Heart left ventricle (tissue), 16 donors: ENCODE measurements around the gene TMEM171. TPM values are rescaled to one million over a fixed set of nuclear protein-coding genes. Genes with fewer than 3 reads are reported as not detected.

Experiments used
- ATAC-seq, 4 donors: fragments of 200-7000 bp; cut with Tn5 transposase; one replicate each; pipeline ENCODE4 v1.9.1; 2020 to 2022; ENCODE audit warnings: moderate library complexity in 4 of 4, mild to moderate bottlenecking in 3 of 4, moderate number of reproducible peaks in 1 of 4
- DNase-seq, 5 donors: peaks; one replicate each; pipeline ENCODE4 v3.0.0-alpha.2; 2020
- H3K27ac ChIP-seq, 12 donors: fragments of 200-600 bp; sonication (generic) in 4 of 12; one replicate each; pipeline versions ENCODE4 v1.5.0 to v1.8.0; 2016 to 2022; ENCODE audit warnings: mild to moderate bottlenecking in 2 of 12
- H3K27me3 ChIP-seq, 9 donors: fragments of 200-600 bp; sonication (generic) in 2 of 9; one replicate each; pipeline versions ENCODE4 v1.5.1 to v1.8.0; 2016 to 2022; ENCODE audit warnings: mild to moderate bottlenecking in 3 of 9
- H3K36me3 ChIP-seq, 9 donors: fragments of 200-600 bp; sonication (generic) in 2 of 9; one replicate each; pipeline versions ENCODE4 v1.5.0 to v1.8.0; 2018 to 2022; ENCODE audit warnings: mild to moderate bottlenecking in 2 of 9
- H3K4me1 ChIP-seq, 12 donors: fragments of 200-600 bp; sonication (generic) in 4 of 12; one replicate each; pipeline versions ENCODE4 v1.5.0 to v1.8.0; 2016 to 2022; ENCODE audit warnings: mild to moderate bottlenecking in 3 of 12
- H3K4me3 ChIP-seq, 12 donors: fragments of 200-600 bp; sonication (generic) in 4 of 12; one replicate each; pipeline versions ENCODE4 v1.5.0 to v1.8.0; 2017 to 2022; ENCODE audit warnings: mild to moderate bottlenecking in 9 of 12, moderate library complexity in 4 of 12
- H3K9me3 ChIP-seq, 12 donors: fragments of 200-600 bp; sonication (generic) in 4 of 12; one replicate each; pipeline versions ENCODE4 v1.5.0 to v1.8.0; 2016 to 2022; ENCODE audit warnings: mild to moderate bottlenecking in 1 of 12
- POLR2A ChIP-seq, 2 donors: fragments of 450-650 bp; IDR thresholded peaks; one replicate each; pipeline ENCODE4 v1.6.1; 2017; ENCODE audit warnings: antibody characterized with exemption in 2 of 2, mild to moderate bottlenecking in 2 of 2, moderate library complexity in 2 of 2
- WGBS, 4 donors: extraction: QIAGEN DNeasy Blood & Tissue Kit in 2 of 4; methylation state at CpG; one replicate each; pipeline versions ENCODE4 v1.1.5 to v1.1.7; 2013 to 2018; 5-methylcytosine and 5-hydroxymethylcytosine counted together
- intact Hi-C, 10 donors: fragments of 100-400 bp; cut with DNase I; formaldehyde crosslinking; loops; one replicate each; pipeline versions ENCODE4 v1.11.1 to v1.14.2; 2022
- polyA plus RNA-seq, 2 donors: library from polyadenylated mRNA; stranded (reverse); fragments of 200-250 nt; gene quantifications; one replicate each; pipeline ENCODE4 v1.2.3, GENCODE V29; 2013
- total RNA-seq, 9 donors: library from RNA; depleted of rRNA in 2 of 9; stranded (reverse); fragments of >200 nt in 2 of 9; fragmentation: NEBNext Ultra II Directional in 3 of 9; extraction: Animal tissue kit (Norgen Biotek cat#: 25700) in 3 of 9; gene quantifications; one replicate each; pipeline versions ENCODE4 v1.1.0 to v1.2.4, GENCODE V29; 2016 to 2023
- TF ChIP-seq, protein P1 (sequence below), 12 donors: fragments of 200-600 bp; sonication (generic) in 4 of 12; IDR thresholded peaks; one replicate each; pipeline versions ENCODE4 v1.5.0 to v1.8.0; 2018 to 2022; ENCODE audit warnings: antibody characterized with exemption in 12 of 12, mild to moderate bottlenecking in 5 of 12
- donor health status: ischemic (EF 13 %, LVEDD 7.1; RV severe dilation, severe dysfunction).
- donor health status: healthy with polysubstance abuse.
- donor health status: DM: no; HTN: yes; CAD: no.
- donor health status: DM: no; HTN: no; CAD: no.
- donor health status: ischemic (EF 25% LVEDD 6.9; RV normal size, moderate dysfunction).
- donor health status: ischemic (EF 25% LVEDD 5.7; RV mildly dilated, moderate dysfunction).
- donor health status: healthy.
- donor health status: DM: yes; HTN: yes; CAD: no.
- donor health status: ischemic (EF 35%, LVEDD 5.7; RV mildly dilated, moderate dysfunction).
- donor health status: nonischemic (EF 11% LVEDD 7.7; RV severe dilation, severe dysfunction).
- donor health status: DM: yes; HTN: yes; CAD: no.
- donor health status: PGD.
- donor health status: ischemic (EF 29% LVEDD 5.4; RV normal size, mild dysfunction).
- donor health status: nonischemic (EF 23%, LVEDD 6.1; RV moderate dilation, normal function).

Gene TMEM171
- total and polyA plus RNA-seq, 11 donors, result 0.27 TPM; not detected in 10

DNA sequence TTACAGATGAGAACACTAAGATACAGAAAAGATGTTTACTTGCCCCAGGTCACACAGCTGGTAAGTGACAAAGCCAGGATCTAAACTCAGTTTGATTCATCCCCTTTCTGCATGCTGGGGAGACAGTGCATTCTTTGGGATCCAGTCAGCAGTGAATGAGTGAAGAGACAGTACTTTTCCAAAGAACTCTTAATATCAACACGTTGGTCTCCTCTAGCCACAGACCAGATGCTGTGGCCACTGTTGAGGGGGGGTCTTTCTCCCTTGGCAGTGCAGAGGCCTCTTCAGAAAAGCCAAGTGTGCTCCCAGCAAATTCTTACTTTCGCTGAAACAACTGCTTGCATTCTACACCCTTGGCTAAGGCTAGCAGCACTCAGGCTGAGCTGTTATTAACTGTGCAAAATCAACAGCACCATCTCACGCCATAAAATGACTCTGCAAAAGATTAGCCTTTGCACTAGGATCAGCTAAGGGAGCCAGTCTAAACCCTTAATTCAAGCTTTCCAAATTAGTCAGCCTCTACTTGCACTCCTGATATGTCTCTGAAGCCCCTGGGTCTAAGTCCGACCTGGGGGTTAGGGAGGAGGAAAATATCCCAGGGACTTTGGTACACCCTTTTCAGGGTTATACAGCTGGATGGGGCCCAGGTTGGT is 4.8 kb upstream of the TMEM171 start:
- 62 to 65% (median 64%) methylated on average over 4 of the region's 4 CpGs for WGBS, 4 donors
- intact Hi-C loops, result no loop called here
- H3K4me3 ChIP-seq, result no peak overlapping the region
- peaks cover 0 to 8% (median 2%) of the 10 kb centered on the region in 12 donors for H3K4me1 ChIP-seq
- H3K9me3 ChIP-seq, result peaks cover 0 to 6% (median 0%) of the 10 kb centered on the region in 12 donors
- DNase-seq (no peak), ATAC-seq (no peak)
- no peaks in the 10 kb centered on the region for H3K36me3 ChIP-seq
- H3K27me3 ChIP-seq, result peaks cover 0 to 16% (median 9%) of the 10 kb centered on the region in 9 donors
- TF ChIP-seq, protein P1, sequence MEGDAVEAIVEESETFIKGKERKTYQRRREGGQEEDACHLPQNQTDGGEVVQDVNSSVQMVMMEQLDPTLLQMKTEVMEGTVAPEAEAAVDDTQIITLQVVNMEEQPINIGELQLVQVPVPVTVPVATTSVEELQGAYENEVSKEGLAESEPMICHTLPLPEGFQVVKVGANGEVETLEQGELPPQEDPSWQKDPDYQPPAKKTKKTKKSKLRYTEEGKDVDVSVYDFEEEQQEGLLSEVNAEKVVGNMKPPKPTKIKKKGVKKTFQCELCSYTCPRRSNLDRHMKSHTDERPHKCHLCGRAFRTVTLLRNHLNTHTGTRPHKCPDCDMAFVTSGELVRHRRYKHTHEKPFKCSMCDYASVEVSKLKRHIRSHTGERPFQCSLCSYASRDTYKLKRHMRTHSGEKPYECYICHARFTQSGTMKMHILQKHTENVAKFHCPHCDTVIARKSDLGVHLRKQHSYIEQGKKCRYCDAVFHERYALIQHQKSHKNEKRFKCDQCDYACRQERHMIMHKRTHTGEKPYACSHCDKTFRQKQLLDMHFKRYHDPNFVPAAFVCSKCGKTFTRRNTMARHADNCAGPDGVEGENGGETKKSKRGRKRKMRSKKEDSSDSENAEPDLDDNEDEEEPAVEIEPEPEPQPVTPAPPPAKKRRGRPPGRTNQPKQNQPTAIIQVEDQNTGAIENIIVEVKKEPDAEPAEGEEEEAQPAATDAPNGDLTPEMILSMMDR (IDR thresholded peaks at IDR 0.05), result no peak
- TF ChIP-seq POLR2A (IDR thresholded peaks at IDR 0.05), result no peak
- H3K27ac ChIP-seq, result no peak overlapping the region

DNA sequence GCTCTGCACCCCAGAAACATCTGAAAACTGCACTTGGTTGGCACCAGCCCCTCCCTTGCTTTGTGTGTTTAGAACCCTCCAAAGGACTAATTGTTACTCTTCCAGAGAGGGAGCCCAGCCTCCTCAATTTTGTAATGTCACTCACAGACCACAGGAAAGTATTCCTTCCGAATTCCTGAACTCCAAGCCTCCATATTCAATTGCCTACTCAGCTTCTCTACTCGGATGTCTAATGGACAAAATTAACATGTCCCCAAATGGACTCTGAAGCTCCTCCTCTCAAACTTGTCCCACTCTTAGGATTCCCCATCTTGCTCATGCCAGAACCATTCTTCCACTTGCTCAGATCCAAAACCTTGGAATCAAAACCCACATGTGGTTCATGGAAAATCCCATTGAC is 3.9 kb upstream of the TMEM171 start:
- TF ChIP-seq, protein P1 (IDR thresholded peaks at IDR 0.05), result no peak
- TF ChIP-seq POLR2A (IDR thresholded peaks at IDR 0.05), result no peak
- no peak overlapping the region for H3K27ac ChIP-seq
- no peaks in the 10 kb centered on the region for H3K36me3 ChIP-seq
- no peak overlapping the region for H3K4me3 ChIP-seq
- WGBS, 4 donors, result 73 to 82% (median 77%) methylated on average over 2 of the region's 2 CpGs
- intact Hi-C loops, result no loop called here
- H3K9me3 ChIP-seq, result peaks cover 0 to 6% (median 0%) of the 10 kb centered on the region in 12 donors
- H3K4me1 ChIP-seq, result peaks cover 0 to 15% (median 5%) of the 10 kb centered on the region in 12 donors
- no peak for ATAC-seq
- peaks cover 0 to 25% (median 11%) of the 10 kb centered on the region in 9 donors for H3K27me3 ChIP-seq
- no peak for DNase-seq

DNA sequence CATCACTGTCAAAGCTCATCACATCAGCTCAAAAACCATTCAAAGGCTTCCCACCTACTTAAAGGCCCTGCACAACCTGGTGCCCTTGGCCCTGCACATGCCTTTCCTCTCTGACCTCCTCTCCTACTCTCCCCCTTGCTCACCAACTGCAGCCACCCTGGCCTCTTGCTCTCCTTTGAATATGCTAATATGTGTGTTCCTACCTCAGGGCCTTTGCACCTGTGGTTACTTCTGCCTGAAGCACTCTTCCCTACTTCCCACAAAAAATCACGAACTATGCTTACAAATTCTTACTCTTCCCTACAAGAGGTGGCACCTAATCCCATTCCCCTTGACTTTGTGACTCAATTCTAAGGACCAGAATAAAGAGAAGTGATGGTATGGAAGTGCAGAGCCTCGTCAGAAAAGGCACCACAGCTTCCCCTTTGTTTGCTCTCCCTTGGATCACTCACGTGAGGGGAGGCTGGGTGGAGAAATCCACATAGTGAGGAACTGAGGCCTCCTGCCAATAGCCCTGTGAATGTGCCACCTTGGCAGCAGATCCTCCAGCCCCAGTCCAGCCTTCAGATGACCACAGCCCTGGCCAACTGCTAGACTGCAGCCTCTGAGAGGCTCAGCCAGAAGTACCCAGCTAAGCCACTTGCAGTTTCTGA is 3.2 kb upstream of the TMEM171 start:
- DNase-seq (no peak), ATAC-seq (no peak)
- H3K36me3 ChIP-seq, result no peaks in the 10 kb centered on the region
- peaks cover 0 to 6% (median 0%) of the 10 kb centered on the region in 12 donors for H3K9me3 ChIP-seq
- peaks cover 0 to 15% (median 5%) of the 10 kb centered on the region in 12 donors for H3K4me1 ChIP-seq
- WGBS, 4 donors, result 74 to 84% (median 79%) methylated on average over 3 of the region's 3 CpGs
- no peak overlapping the region for H3K27ac ChIP-seq
- intact Hi-C loops, result no loop called here
- H3K27me3 ChIP-seq, result peaks cover 0 to 32% (median 15%) of the 10 kb centered on the region in 9 donors
- no peak overlapping the region for H3K4me3 ChIP-seq
- TF ChIP-seq, protein P1 (IDR thresholded peaks at IDR 0.05), result no peak
- no peak for TF ChIP-seq POLR2A (IDR thresholded peaks at IDR 0.05)

DNA sequence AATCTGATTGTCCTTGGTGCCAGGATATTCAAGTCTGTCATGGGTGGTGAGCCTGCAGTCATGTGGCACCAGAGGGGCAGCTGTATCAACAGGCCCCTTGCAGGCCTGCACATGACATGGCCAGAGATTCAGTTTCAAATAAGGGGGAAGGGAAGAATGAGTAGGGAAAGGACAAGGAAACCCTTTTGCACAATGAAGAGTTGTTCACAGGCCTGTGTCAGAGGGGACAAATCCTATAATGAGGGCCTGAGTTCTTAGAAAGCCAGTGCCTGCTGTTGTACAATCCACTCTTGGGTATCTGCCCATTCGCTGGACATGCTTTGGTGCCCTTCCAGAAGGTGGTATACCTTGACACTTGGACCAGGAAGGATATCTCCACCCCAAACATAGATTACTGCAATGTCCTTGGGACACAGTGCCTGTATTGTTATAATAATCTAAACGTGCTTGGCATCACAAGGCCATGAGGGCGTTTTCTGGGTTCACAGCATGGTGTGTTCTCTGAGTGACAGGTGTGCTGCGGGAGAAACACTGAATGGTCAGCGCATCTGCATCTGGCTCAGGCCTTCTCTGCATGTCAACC is 1.9 kb upstream of the TMEM171 start:
- Histone ChIP-seq H3K4me1 (peaks cover 0 to 23% (median 5%) of the 10 kb centered on the region in 12 donors), H3K4me3 (no peak overlapping the region), H3K27me3 (peaks cover 0 to 39% (median 17%) of the 10 kb centered on the region in 9 donors), H3K9me3 (peaks cover 0 to 6% (median 0%) of the 10 kb centered on the region in 12 donors), H3K36me3 (no peaks in the 10 kb centered on the region), H3K27ac (no peak overlapping the region)
- intact Hi-C loops, result no loop called here
- ATAC-seq, result no peak
- TF ChIP-seq, protein P1 (IDR thresholded peaks at IDR 0.05), result no peak
- 84 to 90% (median 88%) methylated on average over 5 of the region's 5 CpGs for WGBS, 4 donors
- no peak for DNase-seq
